Glutamatergic neuron (in vitro differentiated cells): Measurements from ENCODE around the gene MARCHF10. TPM values are rescaled to one million over a fixed set of nuclear protein-coding genes. Genes with fewer than 3 reads are reported as not detected.

Source experiments
- DNase-seq: peaks from one replicate; pipeline ENCODE4 v3.0.0; 2022
- H3K27ac Mint-ChIP-seq: one replicate; pipeline ENCODE4 v1.8.0; 2020; ENCODE audit warnings: mild to moderate bottlenecking, mixed read lengths, inconsistent platforms; ENCODE audit not compliant: unreplicated experiment
- H3K27me3 Mint-ChIP-seq: one replicate; pipeline ENCODE4 v1.8.0; 2020; ENCODE audit warnings: mild to moderate bottlenecking, moderate library complexity, mixed read lengths, inconsistent platforms; ENCODE audit not compliant: unreplicated experiment
- H3K36me3 Mint-ChIP-seq: one replicate; pipeline ENCODE4 v1.8.0; 2020; ENCODE audit warnings: mild to moderate bottlenecking, mixed read lengths, inconsistent platforms; ENCODE audit not compliant: unreplicated experiment
- H3K4me1 Mint-ChIP-seq: one replicate; pipeline ENCODE4 v1.8.0; 2020; ENCODE audit warnings: mild to moderate bottlenecking, low read depth, mixed read lengths, inconsistent platforms; ENCODE audit not compliant: unreplicated experiment
- H3K4me3 Mint-ChIP-seq: one replicate; pipeline ENCODE4 v1.8.0; 2020; ENCODE audit warnings: mild to moderate bottlenecking, mixed read lengths, inconsistent platforms; ENCODE audit not compliant: unreplicated experiment
- H3K9me3 Mint-ChIP-seq: one replicate; pipeline ENCODE4 v1.8.0; 2020; ENCODE audit warnings: mild to moderate bottlenecking, moderate library complexity, mixed read lengths, inconsistent platforms; ENCODE audit not compliant: unreplicated experiment
- total RNA-seq: library from RNA; stranded (reverse); fragmentation: NEBNext Ultra II Directional; extraction: Animal tissue kit (Norgen Biotek cat#: 25700); gene quantifications from one replicate; pipeline ENCODE4 v1.2.1, GENCODE V29; 2021; ENCODE audit not compliant: unreplicated experiment
- TF ChIP-seq, protein P1 (sequence below): fragments of 200-600 bp; sonication (generic); IDR thresholded peaks from one replicate; pipeline ENCODE4 v1.5.0; 2021; ENCODE audit not compliant: partially characterized antibody, unreplicated experiment

MARCHF10 gene
- total RNA-seq, 1 donor from 2014 or later = not detected

GRCh38 chr17:62757500-62757951, 50.6 kb downstream of the MARCHF10 start:
- H3K9me3 Mint-ChIP-seq = peaks cover 2% of the 10 kb centered on the region
- no peaks in the 10 kb centered on the region for H3K27me3 Mint-ChIP-seq
- peak; percentile 27 for DNase-seq
- H3K36me3 Mint-ChIP-seq = no peaks in the 10 kb centered on the region
- no peak overlapping the region for H3K4me3 Mint-ChIP-seq
- no peak overlapping the region for H3K27ac Mint-ChIP-seq
- TF ChIP-seq, protein P1, sequence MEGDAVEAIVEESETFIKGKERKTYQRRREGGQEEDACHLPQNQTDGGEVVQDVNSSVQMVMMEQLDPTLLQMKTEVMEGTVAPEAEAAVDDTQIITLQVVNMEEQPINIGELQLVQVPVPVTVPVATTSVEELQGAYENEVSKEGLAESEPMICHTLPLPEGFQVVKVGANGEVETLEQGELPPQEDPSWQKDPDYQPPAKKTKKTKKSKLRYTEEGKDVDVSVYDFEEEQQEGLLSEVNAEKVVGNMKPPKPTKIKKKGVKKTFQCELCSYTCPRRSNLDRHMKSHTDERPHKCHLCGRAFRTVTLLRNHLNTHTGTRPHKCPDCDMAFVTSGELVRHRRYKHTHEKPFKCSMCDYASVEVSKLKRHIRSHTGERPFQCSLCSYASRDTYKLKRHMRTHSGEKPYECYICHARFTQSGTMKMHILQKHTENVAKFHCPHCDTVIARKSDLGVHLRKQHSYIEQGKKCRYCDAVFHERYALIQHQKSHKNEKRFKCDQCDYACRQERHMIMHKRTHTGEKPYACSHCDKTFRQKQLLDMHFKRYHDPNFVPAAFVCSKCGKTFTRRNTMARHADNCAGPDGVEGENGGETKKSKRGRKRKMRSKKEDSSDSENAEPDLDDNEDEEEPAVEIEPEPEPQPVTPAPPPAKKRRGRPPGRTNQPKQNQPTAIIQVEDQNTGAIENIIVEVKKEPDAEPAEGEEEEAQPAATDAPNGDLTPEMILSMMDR = no peak
- peaks cover 5% of the 10 kb centered on the region for H3K4me1 Mint-ChIP-seq

- TF ChIP-seq, protein P1 = no peak
- Mint-ChIP-seq H3K4me3 (no peak overlapping the region), H3K36me3 (no peaks in the 10 kb centered on the region), H3K27me3 (no peaks in the 10 kb centered on the region), H3K9me3 (peaks cover 2% of the 10 kb centered on the region), H3K4me1 (peaks cover 6% of the 10 kb centered on the region), H3K27ac (no peak overlapping the region)
- DNase-seq = no peak
These were observed 51.9 kb downstream of the MARCHF10 start for GRCh38 chr17:62756198-62756597.

DNA sequence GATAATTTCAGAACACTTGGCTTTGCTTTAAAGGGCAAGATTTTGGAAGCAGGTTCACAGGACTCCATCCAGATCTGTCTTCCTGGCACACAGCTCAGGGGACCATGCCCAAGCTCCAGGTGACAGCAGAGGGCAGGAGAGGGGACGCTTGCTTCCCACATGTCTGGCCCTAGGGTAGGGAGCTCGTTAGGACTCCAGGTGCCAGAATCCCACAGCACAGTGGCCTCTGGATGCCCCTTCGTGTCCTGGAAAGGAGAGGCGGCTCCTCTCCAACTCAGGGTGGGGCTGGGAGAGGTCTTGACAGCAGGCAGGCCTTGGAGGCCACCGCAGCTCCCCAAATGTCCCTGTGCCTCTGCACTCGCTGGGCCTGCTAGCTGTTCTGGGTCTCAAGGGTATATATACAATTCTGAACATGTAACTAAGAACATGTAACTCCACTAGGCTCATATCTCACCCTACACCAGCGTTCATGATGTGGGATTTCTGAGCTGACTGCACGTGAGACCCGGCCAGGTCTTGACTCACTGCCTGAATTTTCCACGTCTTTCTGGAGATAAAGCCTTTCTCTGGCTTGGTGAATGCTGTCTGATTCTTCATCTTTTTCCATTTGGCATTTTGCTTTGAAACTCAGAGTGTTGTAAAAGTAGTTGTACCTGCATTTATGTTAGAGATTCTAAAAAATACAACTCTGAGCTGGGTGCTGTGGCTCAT, 52.8 kb downstream of the MARCHF10 start:
- H3K27ac Mint-ChIP-seq = no peak overlapping the region
- H3K9me3 Mint-ChIP-seq = peaks cover 3% of the 10 kb centered on the region
- H3K4me3 Mint-ChIP-seq = no peak overlapping the region
- H3K27me3 Mint-ChIP-seq = peaks cover 4% of the 10 kb centered on the region
- H3K4me1 Mint-ChIP-seq = peaks cover 15% of the 10 kb centered on the region
- TF ChIP-seq, protein P1 = no peak
- no peaks in the 10 kb centered on the region for H3K36me3 Mint-ChIP-seq
- no peak for DNase-seq

DNA sequence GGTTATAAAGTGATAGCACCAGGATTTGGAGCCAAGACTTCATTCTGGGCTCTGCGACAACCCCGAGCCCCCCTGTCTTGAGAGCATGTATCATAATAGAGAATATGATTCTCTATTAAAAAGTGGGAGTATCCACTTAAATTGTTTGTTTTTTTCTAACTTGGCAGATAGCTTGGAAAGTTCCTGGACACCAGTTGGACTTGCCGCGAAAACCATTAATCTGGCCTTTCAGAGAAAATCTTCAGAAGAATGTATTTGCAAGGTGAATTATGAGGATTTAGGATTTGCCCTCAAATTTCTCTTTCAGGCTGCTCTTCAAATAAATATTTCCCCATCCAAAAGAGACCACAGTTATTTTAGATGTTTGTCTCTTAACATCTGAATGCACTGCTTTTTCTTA, 53.5 kb downstream of the MARCHF10 start:
- Mint-ChIP-seq H3K27ac (no peak overlapping the region), H3K27me3 (peaks cover 7% of the 10 kb centered on the region), H3K4me1 (peaks cover 19% of the 10 kb centered on the region), H3K9me3 (peaks cover 3% of the 10 kb centered on the region), H3K36me3 (no peaks in the 10 kb centered on the region), H3K4me3 (no peak overlapping the region)
- TF ChIP-seq, protein P1 = no peak
- no peak for DNase-seq

DNA sequence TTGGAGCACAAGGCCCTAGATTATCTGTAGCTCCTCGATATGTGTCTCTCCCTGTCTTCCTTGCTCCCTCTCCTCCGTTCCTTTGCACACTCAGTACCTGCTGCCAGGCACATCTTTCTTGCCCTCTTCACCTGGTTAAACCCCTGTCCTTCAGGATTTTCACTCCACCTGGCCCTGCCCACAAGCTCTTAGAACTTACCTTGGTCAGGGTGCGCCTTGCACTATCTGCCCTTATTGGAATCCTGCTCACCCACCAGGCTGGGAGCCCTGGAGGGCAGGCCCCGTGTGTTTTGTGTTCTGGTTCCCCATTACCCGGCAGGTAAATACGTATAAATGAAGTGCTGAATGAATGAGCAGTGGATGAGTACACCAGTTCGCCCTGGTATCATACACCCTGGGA, 54.6 kb downstream of the MARCHF10 start:
- Mint-ChIP-seq H3K9me3 (peaks cover 3% of the 10 kb centered on the region), H3K27ac (no peak overlapping the region), H3K27me3 (peaks cover 7% of the 10 kb centered on the region), H3K36me3 (no peaks in the 10 kb centered on the region), H3K4me3 (no peak overlapping the region), H3K4me1 (peaks cover 24% of the 10 kb centered on the region)
- TF ChIP-seq, protein P1 = no peak
- DNase-seq = no peak
